Body of pancreas (tissue), 4 donors: ENCODE results near the gene SLC5A2. TPM values are rescaled to one million over a fixed set of nuclear protein-coding genes. Genes with fewer than 3 reads are reported as not detected.

ENCODE experiments used
- ATAC-seq: fragments of 150-250 bp; one replicate; pipeline ENCODE4 v1.9.1; 2016
- DNase-seq, 4 donors: peaks; one replicate each; pipeline ENCODE4 v3.0.0-alpha.2; 2019
- H3K27ac ChIP-seq, 4 donors: fragments of 200-600 bp; sonication (generic); 1 replicate in 3 of 4; 2 replicates in 1 of 4; pipeline versions ENCODE4 v1.5.1 to v1.6.1; 2016 to 2019; ENCODE audit warnings: mild to moderate bottlenecking in 1 of 4, mixed read lengths in 1 of 4, moderate library complexity in 1 of 4
- H3K27me3 ChIP-seq, 2 donors: fragments of 200-600 bp; sonication (generic); one replicate each; pipeline ENCODE4 v1.6.0; 2016; ENCODE audit warnings: mild to moderate bottlenecking in 1 of 2
- H3K36me3 ChIP-seq, 2 donors: fragments of 200-600 bp; sonication (generic); replicated peaks in 1 of 2; 2 replicates each; pipeline ENCODE4 v1.5.1; 2016; ENCODE audit warnings: low read depth in 2 of 2; ENCODE audit not compliant: insufficient read depth in 1 of 2
- H3K4me1 ChIP-seq: fragments of 200-600 bp; sonication (generic); one replicate; pipeline ENCODE4 v1.6.0; 2016
- H3K4me3 ChIP-seq, 2 donors: fragments of 200-600 bp; sonication (generic); 1 replicate in 1 of 2; 2 replicates in 1 of 2; pipeline ENCODE4 v1.5.1; 2016 to 2019
- H3K9me3 ChIP-seq, 3 donors: fragments of 200-600 bp; sonication (generic); 1 replicate in 2 of 3; 2 replicates in 1 of 3; pipeline ENCODE4 v1.5.1; 2016
- POLR2A ChIP-seq, 3 donors: fragments of 450-650 bp; IDR thresholded peaks; one replicate each; pipeline ENCODE4 v1.6.1; 2016; ENCODE audit warnings: antibody characterized with exemption in 3 of 3, mild to moderate bottlenecking in 2 of 3
- WGBS, 2 donors: methylation state at CpG; one replicate each; pipeline ENCODE4 v1.1.5; 2017; 5-methylcytosine and 5-hydroxymethylcytosine counted together
- intact Hi-C: fragments of 100-400 bp; cut with DNase I; formaldehyde crosslinking; loops from one replicate; pipeline ENCODE4 v1.15.1; 2023
- total RNA-seq, 2 donors: library from RNA; depleted of rRNA; stranded (reverse); fragments of >200 nt; gene quantifications; one replicate each; pipeline ENCODE4 v1.1.0, GENCODE V29; 2016
- TF ChIP-seq, protein P1 (sequence below), 7 experiments: fragments of 450-650 bp in 4 of 7; fragments of 200-600 bp in 3 of 7; sonication (generic) in 3 of 7; IDR thresholded peaks; one replicate each; pipeline ENCODE4 v1.5.1; 2016 to 2019; ENCODE audit warnings: antibody characterized with exemption in 7 of 7

Gene SLC5A2
- total RNA-seq, 2 donors from 2014 or later: 0.26 TPM; not detected in 1

DNA sequence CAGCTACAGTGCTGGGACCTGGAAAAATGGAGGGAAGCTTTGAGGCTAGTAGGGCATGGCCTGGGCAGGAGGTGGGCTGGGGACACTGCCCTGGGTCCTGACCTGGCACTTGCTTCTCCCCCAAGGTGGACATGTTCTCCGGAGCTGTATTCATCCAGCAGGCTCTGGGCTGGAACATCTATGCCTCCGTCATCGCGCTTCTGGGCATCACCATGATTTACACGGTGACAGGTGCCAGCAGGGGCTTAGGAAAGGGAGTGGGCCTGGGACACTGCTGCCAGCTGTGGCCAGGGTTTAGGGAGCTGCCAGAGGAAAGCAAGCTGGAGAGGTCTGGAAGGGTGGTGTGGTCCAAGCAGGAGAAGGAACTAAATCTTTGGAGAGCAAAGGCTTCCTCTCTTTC is 3.1 kb downstream of the SLC5A2 start:
- intact Hi-C loops: no loop called here
- ATAC-seq: no peak
- WGBS, 2 donors: 60 to 97% methylated on average over 1 to 5 of the region's 5 CpGs

DNA sequence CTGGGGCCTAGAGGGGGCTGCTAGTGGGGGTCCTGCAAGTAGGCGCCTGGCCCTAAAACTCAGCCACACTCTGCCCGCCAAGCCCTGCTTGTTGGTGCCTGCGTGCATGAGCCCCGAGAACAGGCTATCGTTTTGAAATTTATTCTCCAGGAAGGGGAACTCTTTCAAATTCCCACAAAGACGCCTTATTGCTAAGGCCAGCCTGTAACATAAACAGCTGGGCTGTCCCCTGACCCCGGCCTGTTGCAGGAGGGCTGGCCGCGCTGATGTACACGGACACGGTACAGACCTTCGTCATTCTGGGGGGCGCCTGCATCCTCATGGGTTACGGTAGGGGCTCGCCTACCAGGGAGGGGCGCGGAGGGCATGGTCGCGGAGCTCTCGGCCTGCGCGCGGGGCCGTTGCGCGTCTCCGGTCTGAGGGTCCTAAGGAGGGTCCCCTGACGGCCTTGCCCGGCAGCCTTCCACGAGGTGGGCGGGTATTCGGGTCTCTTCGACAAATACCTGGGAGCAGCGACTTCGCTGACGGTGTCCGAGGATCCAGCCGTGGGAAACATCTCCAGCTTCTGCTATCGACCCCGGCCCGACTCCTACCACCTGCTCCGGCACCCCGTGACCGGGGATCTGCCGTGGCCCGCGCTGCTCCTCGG is 4.3 kb downstream of the SLC5A2 start:
- TF ChIP-seq, protein P1, sequence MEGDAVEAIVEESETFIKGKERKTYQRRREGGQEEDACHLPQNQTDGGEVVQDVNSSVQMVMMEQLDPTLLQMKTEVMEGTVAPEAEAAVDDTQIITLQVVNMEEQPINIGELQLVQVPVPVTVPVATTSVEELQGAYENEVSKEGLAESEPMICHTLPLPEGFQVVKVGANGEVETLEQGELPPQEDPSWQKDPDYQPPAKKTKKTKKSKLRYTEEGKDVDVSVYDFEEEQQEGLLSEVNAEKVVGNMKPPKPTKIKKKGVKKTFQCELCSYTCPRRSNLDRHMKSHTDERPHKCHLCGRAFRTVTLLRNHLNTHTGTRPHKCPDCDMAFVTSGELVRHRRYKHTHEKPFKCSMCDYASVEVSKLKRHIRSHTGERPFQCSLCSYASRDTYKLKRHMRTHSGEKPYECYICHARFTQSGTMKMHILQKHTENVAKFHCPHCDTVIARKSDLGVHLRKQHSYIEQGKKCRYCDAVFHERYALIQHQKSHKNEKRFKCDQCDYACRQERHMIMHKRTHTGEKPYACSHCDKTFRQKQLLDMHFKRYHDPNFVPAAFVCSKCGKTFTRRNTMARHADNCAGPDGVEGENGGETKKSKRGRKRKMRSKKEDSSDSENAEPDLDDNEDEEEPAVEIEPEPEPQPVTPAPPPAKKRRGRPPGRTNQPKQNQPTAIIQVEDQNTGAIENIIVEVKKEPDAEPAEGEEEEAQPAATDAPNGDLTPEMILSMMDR (IDR thresholded peaks at IDR 0.05): no peak
- TF ChIP-seq POLR2A (IDR thresholded peaks at IDR 0.05): no peak
- WGBS, 2 donors: 9 to 38% methylated on average over 6 to 48 of the region's 48 CpGs
- no peaks in the 10 kb centered on the region for H3K36me3 ChIP-seq
- no peaks in the 10 kb centered on the region for H3K27me3 ChIP-seq
- no peaks in the 10 kb centered on the region for H3K9me3 ChIP-seq
- intact Hi-C loops: no loop called here
- peaks cover 28% of the 10 kb centered on the region for H3K4me1 ChIP-seq
- peak overlapping the region in 1 of 2 donors; percentile 58 for H3K4me3 ChIP-seq
- no peak for DNase-seq
- ATAC-seq: no peak
- peak overlapping the region in 1 of 4 donors; percentile 34 for H3K27ac ChIP-seq

More for the DNA sequence above, 3.1 kb downstream of the SLC5A2 start:
- no peak for TF ChIP-seq POLR2A (IDR thresholded peaks at IDR 0.05)
- TF ChIP-seq, protein P1 (IDR thresholded peaks at IDR 0.05): no peak
- Histone ChIP-seq H3K27ac (no peak overlapping the region), H3K4me3 (no peak overlapping the region), H3K9me3 (no peaks in the 10 kb centered on the region), H3K36me3 (no peaks in the 10 kb centered on the region), H3K27me3 (no peaks in the 10 kb centered on the region), H3K4me1 (peaks cover 28% of the 10 kb centered on the region)
- DNase-seq: no peak

DNA sequence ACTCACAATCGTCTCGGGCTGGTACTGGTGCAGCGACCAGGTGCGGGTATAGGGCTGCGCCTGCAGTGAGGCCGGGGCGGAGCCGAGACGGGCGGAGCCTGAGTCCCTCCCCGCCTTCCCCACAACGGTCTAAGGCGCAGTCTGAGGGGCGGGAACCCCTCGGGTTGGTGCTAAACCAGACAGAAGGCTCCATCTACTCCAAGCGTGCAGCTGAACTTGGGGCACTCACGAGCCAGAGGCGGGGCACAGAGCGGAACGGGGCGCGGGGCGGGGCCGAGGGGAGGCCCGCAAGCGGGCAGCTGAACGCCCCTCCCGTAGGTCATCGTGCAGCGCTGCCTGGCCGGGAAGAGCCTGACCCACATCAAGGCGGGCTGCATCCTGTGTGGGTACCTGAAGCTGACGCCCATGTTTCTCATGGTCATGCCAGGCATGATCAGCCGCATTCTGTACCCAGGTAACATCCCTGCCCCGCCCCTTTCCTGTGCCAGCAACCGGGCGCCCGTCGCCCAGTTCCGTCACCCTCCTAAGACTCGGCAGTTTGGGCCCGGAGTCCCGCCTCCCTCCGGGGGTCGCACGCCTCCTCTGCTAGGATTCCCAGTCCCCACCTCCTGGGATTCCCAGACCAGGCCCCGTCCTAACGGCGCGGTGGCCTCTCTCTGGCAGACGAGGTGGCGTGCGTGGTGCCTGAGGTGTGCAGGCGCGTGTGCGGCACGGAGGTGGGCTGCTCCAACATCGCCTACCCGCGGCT is 5.0 kb downstream of the SLC5A2 start:
- H3K27me3 ChIP-seq: no peaks in the 10 kb centered on the region
- peaks cover 2 to 3% of the 10 kb centered on the region in 2 donors for H3K36me3 ChIP-seq
- 1% methylated on average over 57 of the region's 60 CpGs; no CpG with 5 or more reads in 1 of the 2 donors for WGBS, 2 donors
- H3K4me3 ChIP-seq: peak overlapping the region in 1 of 2 donors; percentile 58
- ATAC-seq: peak; percentile 76
- DNase-seq: peak; percentile 55 to 73 (median 66)
- H3K27ac ChIP-seq: peak overlapping the region in 1 of 4 donors; percentile 34
- H3K9me3 ChIP-seq: no peaks in the 10 kb centered on the region
- intact Hi-C loops: no loop called here
- TF ChIP-seq, protein P1 (IDR thresholded peaks at IDR 0.05): no peak
- TF ChIP-seq POLR2A (IDR thresholded peaks at IDR 0.05): no peak
- peaks cover 28% of the 10 kb centered on the region for H3K4me1 ChIP-seq

DNA sequence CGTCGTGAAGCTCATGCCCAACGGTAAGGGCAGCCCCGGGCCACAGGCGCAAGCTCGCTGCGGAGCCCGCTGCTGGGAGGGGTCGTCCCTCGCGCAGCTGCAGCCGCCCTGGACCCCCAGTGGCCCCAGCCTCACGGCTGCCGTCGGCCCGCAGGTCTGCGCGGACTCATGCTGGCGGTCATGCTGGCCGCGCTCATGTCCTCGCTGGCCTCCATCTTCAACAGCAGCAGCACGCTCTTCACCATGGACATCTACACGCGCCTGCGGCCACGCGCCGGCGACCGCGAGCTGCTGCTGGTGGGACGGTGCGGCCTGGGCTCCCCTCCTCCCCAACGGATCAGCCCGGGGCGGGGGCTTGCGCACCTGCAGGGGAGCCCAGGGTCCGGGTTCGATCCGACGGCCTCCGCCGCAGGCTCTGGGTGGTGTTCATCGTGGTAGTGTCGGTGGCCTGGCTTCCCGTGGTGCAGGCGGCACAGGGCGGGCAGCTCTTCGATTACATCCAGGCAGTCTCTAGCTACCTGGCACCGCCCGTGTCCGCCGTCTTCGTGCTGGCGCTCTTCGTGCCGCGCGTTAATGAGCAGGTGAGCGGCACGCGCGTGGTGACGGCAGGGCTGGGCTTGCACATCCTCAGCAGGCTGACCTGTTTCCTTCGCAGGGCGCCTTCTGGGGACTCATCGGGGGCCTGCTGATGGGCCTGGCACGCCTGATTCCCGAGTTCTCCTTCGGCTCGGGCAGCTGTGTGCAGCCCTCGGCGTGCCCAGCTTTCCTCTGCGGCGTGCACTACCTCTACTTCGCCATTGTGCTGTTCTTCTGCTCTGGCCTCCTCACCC is 5.8 kb downstream of the SLC5A2 start:
- Histone ChIP-seq H3K27me3 (no peaks in the 10 kb centered on the region), H3K4me3 (no peak overlapping the region), H3K36me3 (peaks cover 4 to 5% of the 10 kb centered on the region in 2 donors), H3K9me3 (no peaks in the 10 kb centered on the region), H3K4me1 (peaks cover 28% of the 10 kb centered on the region), H3K27ac (no peak overlapping the region)
- 36 to 79% methylated on average over 12 to 74 of the region's 77 CpGs for WGBS, 2 donors
- ATAC-seq (no peak), DNase-seq (peak in 1 of 4 donors; percentile 25)
- TF ChIP-seq, protein P1 (IDR thresholded peaks at IDR 0.05): no peak
- no peak for TF ChIP-seq POLR2A (IDR thresholded peaks at IDR 0.05)
- intact Hi-C loops: no loop called here
